HG02610 (cell line): ENCODE results near the gene AP2B1.

Source experiments
- ATAC-seq: cut with Tn5 transposase; IDR thresholded peaks from one replicate; pipeline ENCODE4 v1.9.1; 2021; ENCODE audit warnings: mild to moderate bottlenecking, moderate library complexity; ENCODE audit not compliant: unreplicated experiment

AP2B1 gene

DNA sequence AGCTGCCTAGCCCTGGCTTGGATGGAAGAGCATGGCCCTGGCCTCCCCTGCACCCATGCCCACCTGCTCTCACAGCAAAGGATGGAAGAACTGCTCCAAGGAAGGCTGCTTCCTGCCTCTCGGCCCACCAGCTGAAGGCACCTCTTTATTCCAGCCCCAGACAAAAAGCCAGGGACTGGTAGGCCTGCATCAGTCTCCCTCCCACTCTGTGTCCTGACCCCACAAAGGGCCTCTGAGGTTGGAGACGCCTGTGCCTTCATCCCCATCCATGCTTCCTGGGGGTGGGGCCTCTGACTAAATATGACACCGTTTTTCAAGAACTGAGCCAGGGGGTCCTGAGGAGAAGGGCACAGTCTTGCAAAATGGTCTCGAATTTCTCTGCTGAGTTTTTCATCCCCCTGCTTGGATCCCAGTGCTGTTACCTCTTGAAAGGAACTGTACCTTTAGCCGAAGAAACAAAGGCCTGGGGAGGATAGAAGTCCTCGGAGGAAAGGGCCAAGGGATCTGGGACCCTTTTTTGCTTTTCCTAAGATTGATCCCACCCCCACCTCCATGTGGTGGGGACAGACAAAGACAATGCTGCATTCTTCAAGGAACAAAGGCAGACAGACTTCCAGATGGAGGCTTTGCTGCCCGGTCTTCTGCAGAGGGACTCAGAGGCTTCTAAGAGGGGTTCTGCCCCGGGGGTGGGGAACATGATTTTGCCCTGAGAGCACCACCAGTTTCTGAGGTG lies 178.8 kb downstream of the AP2B1 start:
- ATAC-seq = no peak

DNA sequence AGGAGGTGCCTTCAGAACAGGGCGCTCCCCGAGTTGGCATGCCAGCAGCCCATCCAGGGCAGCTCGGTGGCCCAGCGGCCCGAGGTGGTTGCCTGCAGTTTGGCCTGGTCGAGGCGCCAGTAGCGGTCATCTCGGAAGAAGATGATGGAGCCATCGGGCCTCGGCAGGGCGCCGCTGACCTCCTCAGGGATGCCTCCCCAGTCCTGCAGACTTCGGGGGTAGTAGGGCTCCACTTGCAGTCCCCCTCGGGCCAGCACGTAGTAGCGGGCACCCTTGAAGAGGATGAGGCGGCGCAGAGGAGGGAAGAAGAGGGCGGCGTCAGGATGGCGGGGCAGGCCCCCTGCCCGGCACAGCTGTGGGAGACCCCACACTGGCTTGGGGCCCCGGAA lies 179.4 kb downstream of the AP2B1 start:
- no peak for ATAC-seq

DNA sequence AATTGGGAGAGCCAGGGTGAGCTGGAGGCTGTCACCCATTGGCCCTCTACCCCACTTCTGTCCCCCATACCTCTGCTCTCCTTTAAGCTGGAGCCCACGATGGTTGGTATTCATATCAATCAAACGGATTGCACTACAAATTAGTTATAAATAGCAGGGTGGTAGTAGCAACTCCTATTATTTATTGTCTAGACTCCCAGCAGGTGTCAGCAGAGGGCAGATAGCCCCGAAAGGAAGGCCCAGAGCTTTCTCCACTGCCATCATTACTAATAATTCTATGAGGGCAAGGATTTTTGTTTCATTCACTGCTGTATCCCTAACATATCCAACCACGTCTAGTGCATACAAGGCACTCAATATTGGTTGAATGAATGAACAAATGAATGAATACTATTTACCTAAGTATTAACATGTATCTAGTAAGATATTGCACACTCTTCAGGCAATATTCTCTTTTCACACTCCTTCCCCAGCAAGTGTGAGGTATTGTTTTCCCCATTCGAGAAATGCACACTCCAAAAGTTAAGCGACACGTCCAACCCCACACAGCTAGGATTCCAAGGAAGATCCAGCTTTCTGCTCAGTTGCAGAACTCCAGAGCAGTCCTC lies 179.9 kb downstream of the AP2B1 start:
- no peak for ATAC-seq

DNA sequence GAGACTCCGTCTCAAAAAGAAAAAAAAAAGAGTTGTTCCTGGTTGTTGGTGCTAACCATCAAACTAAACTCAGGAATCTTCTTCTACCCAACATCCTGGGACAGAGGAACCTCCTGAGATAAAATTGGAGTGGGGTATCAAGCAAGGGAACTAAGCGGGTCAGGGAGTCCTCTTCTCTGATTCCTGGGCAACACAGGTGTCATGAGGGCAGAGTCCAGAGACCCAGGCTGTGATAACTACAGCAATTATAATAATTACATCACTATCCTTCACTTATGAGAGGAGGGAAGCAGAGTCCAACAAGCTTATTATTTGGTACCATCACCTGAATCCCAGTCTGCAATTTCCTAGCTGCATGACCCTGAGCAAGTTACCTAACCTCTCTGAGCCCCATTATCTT lies 181.7 kb downstream of the AP2B1 start:
- ATAC-seq = no peak

DNA sequence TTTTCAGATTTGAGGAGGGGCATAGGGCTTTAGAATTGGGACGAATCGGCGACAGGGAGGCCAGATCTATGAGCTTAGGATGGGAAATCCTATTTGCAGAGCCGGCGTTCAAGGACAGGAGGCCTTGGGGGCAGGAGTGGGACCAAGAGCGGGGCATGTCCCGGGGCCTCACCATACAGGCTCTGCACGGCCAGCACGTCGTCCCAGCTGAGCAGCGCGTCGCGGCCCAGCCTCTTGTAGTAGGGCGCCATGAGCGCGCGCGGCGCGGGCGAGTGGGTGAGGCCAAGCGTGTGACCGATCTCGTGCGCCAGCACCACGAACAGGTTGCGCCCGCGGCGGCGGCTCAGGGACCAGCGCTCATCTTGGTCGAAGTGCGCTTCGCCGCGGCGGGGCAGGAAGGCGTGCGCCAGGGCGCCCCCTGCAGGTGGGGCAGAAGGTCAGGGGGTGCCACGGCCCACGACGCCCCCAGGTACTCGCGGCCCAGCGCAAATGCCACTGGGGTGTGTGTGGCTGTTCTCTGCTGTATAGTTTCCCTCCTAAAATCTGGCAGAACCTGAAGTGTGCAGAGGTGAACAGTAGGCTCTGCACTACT lies 182.9 kb downstream of the AP2B1 start:
- ATAC-seq = no peak

DNA sequence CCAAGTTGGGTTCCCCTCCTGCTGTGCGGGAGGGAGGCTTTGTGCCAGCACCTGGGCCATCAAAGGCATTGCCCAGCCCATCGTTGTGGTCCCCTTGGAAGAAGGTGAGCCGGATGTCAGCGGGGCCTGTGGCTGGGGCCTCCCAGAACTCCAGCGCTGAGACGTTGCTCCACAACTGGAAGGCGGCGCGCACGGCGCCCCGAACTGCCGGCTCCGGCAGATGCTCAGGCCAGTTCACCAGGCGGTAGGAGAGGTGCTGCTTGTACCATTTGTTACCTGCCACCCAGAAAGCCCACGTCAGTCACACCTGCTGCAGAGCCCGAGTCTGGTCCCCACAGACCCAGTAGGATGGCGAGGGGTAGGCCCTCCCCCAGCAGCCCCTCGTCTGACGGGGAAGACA lies 186.0 kb downstream of the AP2B1 start:
- ATAC-seq = no peak

DNA sequence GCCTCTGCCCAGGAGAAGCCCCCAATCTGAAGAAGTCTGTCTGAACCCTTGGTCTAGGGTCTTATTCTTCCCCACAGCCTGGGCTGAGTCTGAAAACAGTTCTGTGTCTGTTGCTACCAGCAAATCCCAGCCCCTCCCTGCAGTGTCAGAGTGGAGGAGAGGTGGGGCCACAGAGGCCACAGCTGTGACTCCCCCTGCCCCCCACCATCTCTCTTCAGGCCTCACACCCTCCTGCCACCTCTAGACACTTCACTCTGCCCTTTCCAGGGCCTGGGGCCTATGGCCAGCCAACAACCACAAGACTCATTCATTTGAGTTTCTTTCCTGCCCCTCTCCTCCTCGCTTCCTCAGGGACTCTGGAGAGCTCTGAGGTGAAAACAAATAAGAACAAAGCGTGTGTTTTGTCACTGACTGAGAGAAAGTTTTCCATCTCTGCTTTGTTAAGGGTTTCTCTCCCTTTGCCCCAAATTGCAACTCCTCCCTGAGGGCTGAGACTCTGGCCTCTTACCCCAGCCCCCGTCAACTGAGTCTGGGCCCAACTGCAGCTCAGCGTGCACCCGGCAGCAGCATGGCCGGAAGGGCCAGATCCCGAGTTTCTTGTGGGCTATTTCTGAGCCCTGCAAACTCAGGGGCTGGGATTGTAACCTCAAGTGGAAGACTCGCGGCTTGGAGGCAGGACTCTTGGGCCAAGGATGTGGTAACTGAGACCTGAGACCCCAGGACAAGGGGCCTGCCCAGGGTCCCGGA lies 186.7 kb downstream of the AP2B1 start:
- no peak for ATAC-seq

DNA sequence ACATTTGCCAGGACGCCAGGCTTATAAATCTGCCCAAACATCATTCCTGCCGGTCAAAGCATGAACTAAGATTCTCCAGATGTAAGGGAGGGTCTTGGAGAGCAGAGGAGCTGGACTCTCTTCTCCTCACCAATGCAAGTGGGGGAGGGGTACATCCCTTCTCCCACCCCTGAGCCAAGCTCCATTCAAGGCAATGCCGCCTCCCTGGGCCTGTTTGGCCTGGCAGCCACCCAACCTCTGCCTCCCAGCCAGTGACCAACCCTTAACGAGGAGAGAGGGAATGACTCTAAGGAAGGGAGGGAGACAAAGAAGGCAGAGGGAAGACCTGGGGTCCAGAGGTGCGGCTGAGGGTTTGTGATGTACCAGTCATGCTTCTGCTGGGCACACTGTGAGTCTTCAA lies 187.4 kb downstream of the AP2B1 start:
- no peak for ATAC-seq

DNA sequence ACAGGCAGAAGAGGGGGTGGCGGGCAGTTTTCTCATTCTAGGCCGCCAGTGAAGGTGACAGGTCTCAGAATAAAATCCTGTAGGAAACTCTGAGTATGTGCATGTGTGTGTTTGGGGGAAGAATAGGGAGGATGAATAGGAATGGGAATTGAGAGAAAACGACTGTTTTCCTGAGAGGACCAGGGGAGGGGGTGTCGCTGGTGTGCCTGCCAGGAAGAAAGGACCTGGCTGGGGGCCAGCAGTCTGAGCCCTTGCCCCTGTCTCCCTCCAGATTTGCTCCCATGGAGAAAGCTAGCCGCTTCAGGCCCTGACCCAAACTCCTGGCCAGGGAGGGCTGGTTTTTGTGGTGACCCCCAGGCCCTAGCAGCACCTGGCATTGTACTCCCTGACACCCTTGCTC lies 187.9 kb downstream of the AP2B1 start:
- no peak for ATAC-seq

DNA sequence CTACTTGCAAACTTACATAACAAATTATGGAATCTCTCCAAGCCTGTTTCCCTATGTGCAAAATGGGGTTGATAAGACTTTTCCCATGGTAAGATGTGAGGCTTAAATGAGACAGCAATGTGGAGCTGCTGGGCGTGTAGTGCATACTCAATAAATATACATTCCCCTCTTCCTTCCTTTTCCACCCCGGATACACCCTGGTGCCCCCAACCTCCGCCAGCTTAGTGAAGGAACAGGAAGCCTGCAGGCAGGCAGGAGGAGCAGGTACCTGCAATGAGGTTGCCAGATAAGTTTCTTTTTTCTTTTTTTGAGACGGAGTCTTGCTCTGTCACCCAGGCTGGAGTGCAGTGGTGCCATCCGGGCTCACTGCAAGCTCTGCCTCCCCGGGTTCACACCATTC lies 188.5 kb downstream of the AP2B1 start:
- ATAC-seq = no peak
